ENCODE measurements around the gene GLT8D2.
A peak's percentile ranks its signal among the peaks of the same experiment; 100 is the strongest.

DNA sequence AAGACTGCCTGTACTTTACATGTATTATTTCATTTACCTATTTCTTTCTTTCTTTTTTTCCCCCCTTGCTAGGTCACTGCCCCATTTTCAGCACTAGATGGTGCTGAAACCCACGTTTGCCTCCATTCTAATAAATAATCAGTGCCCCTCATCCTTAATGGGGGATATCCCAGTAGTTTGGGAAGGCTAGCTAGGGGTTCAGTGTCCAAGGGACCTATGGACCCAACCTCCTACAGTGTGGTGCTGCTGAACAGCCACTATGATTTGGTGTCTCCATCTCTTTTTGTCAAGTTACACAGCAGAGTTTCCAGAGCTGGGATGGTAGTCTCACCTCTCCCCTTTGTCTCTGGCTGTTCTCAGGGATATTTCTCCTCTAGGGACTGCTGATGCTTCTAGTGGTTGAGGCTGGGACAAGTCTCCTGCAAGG lies 7.8 kb upstream of the GLT8D2 start:
- TF ChIP-seq POLR2A (IDR thresholded peaks at IDR 0.05; ENCODE audit: low read depth, low read length) (no peak), GATA2 (IDR thresholded peaks at IDR 0.05; ENCODE audit: insufficient read depth, insufficient read length, low read depth, low read length) (no peak), POLR2AphosphoS5 (IDR thresholded peaks at IDR 0.05; ENCODE audit: insufficient read depth, low read depth, low read length) (no peak), FOS (IDR thresholded peaks at IDR 0.05; ENCODE audit: borderline replicate concordance, insufficient read depth, low read length) (no peak)
- TF ChIP-seq, protein P1, sequence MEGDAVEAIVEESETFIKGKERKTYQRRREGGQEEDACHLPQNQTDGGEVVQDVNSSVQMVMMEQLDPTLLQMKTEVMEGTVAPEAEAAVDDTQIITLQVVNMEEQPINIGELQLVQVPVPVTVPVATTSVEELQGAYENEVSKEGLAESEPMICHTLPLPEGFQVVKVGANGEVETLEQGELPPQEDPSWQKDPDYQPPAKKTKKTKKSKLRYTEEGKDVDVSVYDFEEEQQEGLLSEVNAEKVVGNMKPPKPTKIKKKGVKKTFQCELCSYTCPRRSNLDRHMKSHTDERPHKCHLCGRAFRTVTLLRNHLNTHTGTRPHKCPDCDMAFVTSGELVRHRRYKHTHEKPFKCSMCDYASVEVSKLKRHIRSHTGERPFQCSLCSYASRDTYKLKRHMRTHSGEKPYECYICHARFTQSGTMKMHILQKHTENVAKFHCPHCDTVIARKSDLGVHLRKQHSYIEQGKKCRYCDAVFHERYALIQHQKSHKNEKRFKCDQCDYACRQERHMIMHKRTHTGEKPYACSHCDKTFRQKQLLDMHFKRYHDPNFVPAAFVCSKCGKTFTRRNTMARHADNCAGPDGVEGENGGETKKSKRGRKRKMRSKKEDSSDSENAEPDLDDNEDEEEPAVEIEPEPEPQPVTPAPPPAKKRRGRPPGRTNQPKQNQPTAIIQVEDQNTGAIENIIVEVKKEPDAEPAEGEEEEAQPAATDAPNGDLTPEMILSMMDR (IDR thresholded peaks at IDR 0.05; ENCODE audit: extremely low read depth in 1 of 2, insufficient read depth in 1 of 2, low read depth in 1 of 2, low read length in 2 of 2): peak; percentile 58 to 62

All from endothelial cell of umbilical vein (primary cell).